Omental fat pad (tissue), 4 donors: ENCODE measurements around the gene CALHM1. TPM values are rescaled to one million over a fixed set of nuclear protein-coding genes. Genes with fewer than 3 reads are reported as not detected.

Source experiments
- ATAC-seq: fragments of 150-250 bp; one replicate; pipeline ENCODE4 v1.9.1; 2016; ENCODE audit warnings: mild to moderate bottlenecking, moderate library complexity; ENCODE audit not compliant: low FRiP score
- DNase-seq: peaks from one replicate; pipeline ENCODE4 v3.0.0-alpha.2; 2019; ENCODE audit warnings: low spot score
- CTCF ChIP-seq, 3 donors: fragments of 450-650 bp; IDR thresholded peaks; one replicate each; pipeline ENCODE4 v1.5.1; 2016 to 2017; ENCODE audit warnings: antibody characterized with exemption in 3 of 3, mild to moderate bottlenecking in 3 of 3, moderate library complexity in 2 of 3
- total RNA-seq, 4 donors: library from RNA; depleted of rRNA; stranded (reverse); fragments of >200 nt; gene quantifications; one replicate each; pipeline ENCODE4 v1.1.0, GENCODE V29; 2016

The CALHM1 gene
- total RNA-seq, 4 donors from 2014 or later, result not detected

GRCh38 chr10:103443475-103444185, 15.1 kb downstream of the CALHM1 start:
- DNase-seq (no peak), ATAC-seq (no peak)
- TF ChIP-seq CTCF (IDR thresholded peaks at IDR 0.05), result no peak

GRCh38 chr10:103442031-103442461, 16.7 kb downstream of the CALHM1 start:
- peak; percentile 59 for ATAC-seq
- no peak for DNase-seq
- no peak for TF ChIP-seq CTCF (IDR thresholded peaks at IDR 0.05)

- ATAC-seq, result no peak
- TF ChIP-seq CTCF (IDR thresholded peaks at IDR 0.05), result no peak
These were observed 17.1 kb downstream of the CALHM1 start for GRCh38 chr10:103441611-103442010.

GRCh38 chr10:103441206-103441605, 17.5 kb downstream of the CALHM1 start:
- no peak for ATAC-seq
- TF ChIP-seq CTCF (IDR thresholded peaks at IDR 0.05), result no peak
- no peak for DNase-seq

More at GRCh38 chr10:103441611-103442010, 17.1 kb downstream of the CALHM1 start:
- no peak for DNase-seq

GRCh38 chr10:103440416-103440815, 18.3 kb downstream of the CALHM1 start:
- no peak for TF ChIP-seq CTCF (IDR thresholded peaks at IDR 0.05)
- DNase-seq (no peak), ATAC-seq (no peak)

GRCh38 chr10:103439776-103440175, 18.9 kb downstream of the CALHM1 start:
- no peak for DNase-seq
- ATAC-seq, result no peak
- TF ChIP-seq CTCF (IDR thresholded peaks at IDR 0.05), result no peak

- peak; percentile 41 for ATAC-seq
- DNase-seq, result no peak
- TF ChIP-seq CTCF (IDR thresholded peaks at IDR 0.05), result no peak
These were observed 24.8 kb downstream of the CALHM1 start for GRCh38 chr10:103433858-103434257.
